ENCODE measurements around the gene RDH12.
A peak's percentile ranks its signal among the peaks of the same experiment; 100 is the strongest.
"Not testable (repeated sequence)": the region's sequence is repeated elsewhere in the genome, so short reads cannot be mapped to it uniquely, and the experiment has no call there.

The RDH12 gene

GRCh38 chr14:67704484-67705089 lies 2.9 kb downstream of the RDH12 start:
- H3K27ac ChIP-seq = no peak overlapping the region
- peak; percentile 53 for TF ChIP-seq CTCF (IDR thresholded peaks at IDR 0.05)

GRCh38 chr14:67705211-67705610 lies 3.5 kb downstream of the RDH12 start:
- Histone ChIP-seq H3K4me1 (ENCODE audit: control insufficient read depth in 1 of 2, insufficient read depth in 1 of 2, low read depth in 1 of 2, low read length in 1 of 2) (no peaks in the 10 kb centered on the region), H3K36me3 (no peaks in the 10 kb centered on the region), H3K27ac (no peak overlapping the region), H3K27me3 (peaks cover 21% of the 10 kb centered on the region), H3K9me3 (peaks cover 8% of the 10 kb centered on the region), H3K4me3 (ENCODE audit: low read depth in 1 of 2, low read length in 1 of 2) (no peak overlapping the region)
- no peak for TF ChIP-seq CTCF (IDR thresholded peaks at IDR 0.05)

More at GRCh38 chr14:67704484-67705089, 2.9 kb downstream of the RDH12 start:
- no peak overlapping the region for H3K4me3 ChIP-seq (ENCODE audit: low read depth in 1 of 2, low read length in 1 of 2)
- peaks cover 21% of the 10 kb centered on the region for H3K27me3 ChIP-seq
- H3K36me3 ChIP-seq = no peaks in the 10 kb centered on the region
- H3K9me3 ChIP-seq = peaks cover 4% of the 10 kb centered on the region
- H3K4me1 ChIP-seq (ENCODE audit: control insufficient read depth in 1 of 2, insufficient read depth in 1 of 2, low read depth in 1 of 2, low read length in 1 of 2) = no peaks in the 10 kb centered on the region

DNA sequence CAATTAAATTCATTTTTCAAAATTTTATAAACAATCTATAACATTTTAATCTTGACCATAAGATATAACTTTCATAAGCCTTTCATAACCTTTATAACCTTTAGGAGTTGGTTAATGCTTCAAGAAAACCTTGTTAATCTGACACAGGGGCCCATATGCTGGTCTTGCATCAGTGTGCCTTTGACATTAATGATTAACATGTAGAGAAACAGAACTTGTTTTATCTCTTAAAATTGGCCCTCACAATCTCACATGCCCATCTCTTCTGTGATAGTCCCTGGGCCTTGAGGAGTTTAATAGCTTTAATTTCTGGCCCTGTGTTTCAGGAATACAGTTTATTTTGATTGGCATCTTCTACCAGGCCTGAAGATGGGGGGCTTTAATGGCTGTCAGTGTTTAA lies 7.7 kb downstream of the RDH12 start:
- H3K36me3 ChIP-seq; H3K4me3 ChIP-seq (ENCODE audit: low read depth in 1 of 2, low read length in 1 of 2); H3K27ac ChIP-seq; H3K4me1 ChIP-seq (ENCODE audit: control insufficient read depth in 1 of 2, insufficient read depth in 1 of 2, low read depth in 1 of 2, low read length in 1 of 2): not testable (repeated sequence)
- peaks cover 12% of the 10 kb centered on the region for H3K9me3 ChIP-seq
- H3K27me3 ChIP-seq = peaks cover 11% of the 10 kb centered on the region

- H3K27me3 ChIP-seq; H3K4me3 ChIP-seq (ENCODE audit: low read depth in 1 of 2, low read length in 1 of 2); H3K27ac ChIP-seq; H3K36me3 ChIP-seq; H3K4me1 ChIP-seq (ENCODE audit: control insufficient read depth in 1 of 2, insufficient read depth in 1 of 2, low read depth in 1 of 2, low read length in 1 of 2): not testable (repeated sequence)
- peaks cover 12% of the 10 kb centered on the region for H3K9me3 ChIP-seq
These were observed 8.1 kb downstream of the RDH12 start for GRCh38 chr14:67709796-67710195.

- no peak for TF ChIP-seq CTCF (IDR thresholded peaks at IDR 0.05)
- Histone ChIP-seq H3K4me1 (ENCODE audit: control insufficient read depth in 1 of 2, insufficient read depth in 1 of 2, low read depth in 1 of 2, low read length in 1 of 2) (no peaks in the 10 kb centered on the region), H3K36me3 (no peaks in the 10 kb centered on the region), H3K27ac (no peak overlapping the region), H3K4me3 (ENCODE audit: low read depth in 1 of 2, low read length in 1 of 2) (no peak overlapping the region), H3K27me3 (peaks cover 2% of the 10 kb centered on the region), H3K9me3 (peaks cover 12% of the 10 kb centered on the region)
These were observed 8.5 kb downstream of the RDH12 start for GRCh38 chr14:67710209-67710608.

DNA sequence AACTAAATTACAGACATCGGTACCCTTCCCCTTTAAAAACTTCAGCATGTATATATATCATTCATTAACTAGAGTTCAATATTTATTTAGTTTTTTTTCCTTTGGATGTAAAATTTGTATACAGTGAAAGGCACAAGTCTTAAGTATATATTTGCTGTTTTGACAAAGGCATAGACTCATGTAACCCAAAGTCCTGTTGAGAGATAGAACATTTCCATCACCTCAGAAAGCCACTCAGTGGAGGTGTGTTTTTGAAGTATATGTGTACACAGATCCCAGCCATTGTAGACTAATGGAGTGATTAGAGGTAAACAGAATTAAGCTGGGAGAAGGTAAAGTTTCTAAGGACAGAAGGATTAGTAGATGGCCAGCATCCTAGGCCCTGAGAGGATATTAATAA lies 15.4 kb downstream of the RDH12 start:
- H3K27me3 ChIP-seq = peaks cover 11% of the 10 kb centered on the region
- H3K9me3 ChIP-seq = no peaks in the 10 kb centered on the region
- TF ChIP-seq CTCF (IDR thresholded peaks at IDR 0.05) = no peak
- no peaks in the 10 kb centered on the region for H3K4me1 ChIP-seq (ENCODE audit: control insufficient read depth in 1 of 2, insufficient read depth in 1 of 2, low read depth in 1 of 2, low read length in 1 of 2)
- no peaks in the 10 kb centered on the region for H3K36me3 ChIP-seq
- H3K27ac ChIP-seq = no peak overlapping the region
- no peak overlapping the region for H3K4me3 ChIP-seq (ENCODE audit: low read depth in 1 of 2, low read length in 1 of 2)

DNA sequence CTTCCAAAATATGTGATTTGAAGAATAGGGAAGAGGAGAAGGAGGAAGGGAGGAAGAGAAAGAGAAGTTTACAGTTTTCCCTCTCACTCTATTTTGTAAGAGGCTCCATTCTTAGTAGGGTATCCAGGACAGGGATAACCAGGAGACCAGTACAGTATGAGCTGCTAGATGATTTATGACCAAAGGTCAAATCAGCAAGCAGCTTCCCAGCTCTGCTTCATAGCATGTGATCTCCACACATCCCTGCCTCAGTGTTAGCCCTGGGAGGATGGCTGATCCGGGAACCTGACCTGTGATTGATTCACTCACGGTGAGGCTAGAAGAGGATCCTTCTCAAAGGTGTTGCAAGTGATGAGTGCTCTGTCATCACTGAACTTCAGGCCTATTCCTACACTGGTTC lies 16.6 kb downstream of the RDH12 start:
- H3K4me1 ChIP-seq (ENCODE audit: control insufficient read depth in 1 of 2, insufficient read depth in 1 of 2, low read depth in 1 of 2, low read length in 1 of 2) = peaks cover 0 to 4% of the 10 kb centered on the region in 2 experiments

DNA sequence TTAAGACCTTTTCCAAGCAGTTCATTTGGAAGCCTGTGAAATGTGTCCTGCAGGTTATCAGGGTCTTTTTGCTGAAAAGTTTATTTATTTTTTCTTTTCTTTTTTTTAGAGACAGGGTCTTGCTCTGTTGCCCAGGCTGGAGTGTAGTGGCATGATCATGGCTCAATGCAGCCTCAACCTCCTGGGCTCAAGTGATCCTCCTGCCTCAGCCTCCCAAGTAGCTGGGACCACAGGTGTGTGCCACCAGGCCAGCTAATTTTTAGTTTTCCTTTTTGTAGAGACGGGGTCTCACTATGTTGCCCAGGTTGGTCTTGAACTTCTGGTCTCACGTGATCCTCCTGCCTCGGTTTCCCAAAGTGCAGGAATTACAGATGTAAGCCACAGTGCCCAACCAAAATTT lies 17.7 kb downstream of the RDH12 start:
- not testable (repeated sequence) for H3K27ac ChIP-seq; H3K9me3 ChIP-seq; H3K4me3 ChIP-seq (ENCODE audit: low read depth in 1 of 2, low read length in 1 of 2); H3K36me3 ChIP-seq; H3K4me1 ChIP-seq (ENCODE audit: control insufficient read depth in 1 of 2, insufficient read depth in 1 of 2, low read depth in 1 of 2, low read length in 1 of 2)
- H3K27me3 ChIP-seq = peaks cover 32% of the 10 kb centered on the region

More for the DNA sequence above, 16.6 kb downstream of the RDH12 start:
- H3K27ac ChIP-seq = no peak overlapping the region
- H3K4me3 ChIP-seq (ENCODE audit: low read depth in 1 of 2, low read length in 1 of 2) = no peak overlapping the region
- TF ChIP-seq CTCF (IDR thresholded peaks at IDR 0.05) = no peak
- H3K9me3 ChIP-seq = no peaks in the 10 kb centered on the region
- H3K27me3 ChIP-seq = peaks cover 23% of the 10 kb centered on the region
- no peaks in the 10 kb centered on the region for H3K36me3 ChIP-seq

Measured in neutrophil (primary cell).